HG02588 (cell line): ENCODE results near the gene SIGMAR1.

Source experiments
- ATAC-seq: cut with Tn5 transposase; IDR thresholded peaks from one replicate; pipeline ENCODE4 v1.9.1; 2021; ENCODE audit warnings: mild to moderate bottlenecking, moderate library complexity; ENCODE audit not compliant: unreplicated experiment

The SIGMAR1 gene

GRCh38 chr9:34633166-34633565 lies 4.4 kb downstream of the SIGMAR1 start:
- ATAC-seq = no peak

GRCh38 chr9:34630402-34631154 lies 7.0 kb downstream of the SIGMAR1 start:
- no peak for ATAC-seq

GRCh38 chr9:34629491-34629808 lies 8.1 kb downstream of the SIGMAR1 start:
- no peak for ATAC-seq

GRCh38 chr9:34628656-34629490 lies 8.7 kb downstream of the SIGMAR1 start, which contains the start of gene ARID3C:
Gene ARID3C (minus strand): TSS chr9:34629066. CDS start chr9:34628014, 1,052 bp downstream.
- ATAC-seq = no peak

- no peak for ATAC-seq
These were observed 9.6 kb downstream of the SIGMAR1 start for GRCh38 chr9:34627716-34628655.

- ATAC-seq = no peak
These were observed 12.5 kb downstream of the SIGMAR1 start for GRCh38 chr9:34625186-34625486.

GRCh38 chr9:34624475-34625185 lies 13.0 kb downstream of the SIGMAR1 start:
- ATAC-seq = no peak

GRCh38 chr9:34623374-34624235 lies 14.0 kb downstream of the SIGMAR1 start:
- ATAC-seq = no peak

- peak; percentile 98 for ATAC-seq
These were observed 17.3 kb downstream of the SIGMAR1 start, which contains the start of gene DCTN3 for GRCh38 chr9:34620061-34620994. Gene DCTN3 (minus strand): TSS chr9:34620495. CDS start chr9:34620464, 31 bp downstream.

GRCh38 chr9:34615132-34615531 lies 22.5 kb downstream of the SIGMAR1 start:
- no peak for ATAC-seq

- ATAC-seq = no peak
These were observed 24.7 kb downstream of the SIGMAR1 start for GRCh38 chr9:34612788-34613390.

GRCh38 chr9:34611811-34612787 lies 25.5 kb downstream of the SIGMAR1 start, which contains the start of gene RPP25L:
Gene RPP25L (minus strand): TSS chr9:34612097. CDS start chr9:34611296, 801 bp downstream.
- peak; percentile 88 for ATAC-seq

- no peak for ATAC-seq
These were observed 26.3 kb downstream of the SIGMAR1 start for GRCh38 chr9:34611251-34611810.

- ATAC-seq = no peak
These were observed 27.0 kb downstream of the SIGMAR1 start for GRCh38 chr9:34610434-34611206.

- no peak for ATAC-seq
These were observed 30.3 kb downstream of the SIGMAR1 start for GRCh38 chr9:34607331-34607730.

GRCh38 chr9:34606905-34607304 lies 30.7 kb downstream of the SIGMAR1 start:
- ATAC-seq = no peak
